Left ventricle myocardium inferior (tissue), 1 donor: Measurements from ENCODE around the gene COBL. TPM values are rescaled to one million over a fixed set of nuclear protein-coding genes. Genes with fewer than 3 reads are reported as not detected.

Experiments
- DNase-seq: peaks from one replicate; pipeline ENCODE4 v3.0.0-alpha.2; 2020
- H3K27ac ChIP-seq: fragments of 200-600 bp; replicated peaks from 2 replicates; pipeline ENCODE4 v1.8.0; 2021
- H3K27me3 ChIP-seq: fragments of 200-600 bp; 2 replicates; pipeline ENCODE4 v1.8.0; 2021; ENCODE audit warnings: low read depth
- H3K36me3 ChIP-seq: fragments of 200-600 bp; 2 replicates; pipeline ENCODE4 v1.8.0; 2021
- H3K4me1 ChIP-seq: fragments of 200-600 bp; 2 replicates; pipeline ENCODE4 v1.8.0; 2021
- H3K4me3 ChIP-seq: fragments of 200-600 bp; 2 replicates; pipeline ENCODE4 v1.8.0; 2021; ENCODE audit warnings: mild to moderate bottlenecking, moderate library complexity
- H3K9me3 ChIP-seq: fragments of 200-600 bp; replicated peaks from 2 replicates; pipeline ENCODE4 v1.8.0; 2021
- intact Hi-C: fragments of 100-400 bp; cut with micrococcal nuclease; formaldehyde crosslinking; loops from one replicate; pipeline ENCODE4 v1.11.0; 2022
- total RNA-seq: library from RNA; stranded (reverse); fragmentation: NEBNext Ultra II Directional; extraction: Animal tissue kit (Norgen Biotek cat#: 25700); gene quantifications from one replicate; pipeline ENCODE4 v1.2.1, GENCODE V29; 2021
- TF ChIP-seq, protein P1 (sequence below): fragments of 200-600 bp; IDR thresholded peaks from 2 replicates; pipeline ENCODE4 v1.8.0; 2021; ENCODE audit warnings: antibody characterized with exemption, mild to moderate bottlenecking, borderline replicate concordance
- donor health status: DM: no; HTN: yes; CAD: no; lungs with severe emphysema.

The COBL gene
- total RNA-seq, 1 donor from 2014 or later = 77.1 TPM

DNA sequence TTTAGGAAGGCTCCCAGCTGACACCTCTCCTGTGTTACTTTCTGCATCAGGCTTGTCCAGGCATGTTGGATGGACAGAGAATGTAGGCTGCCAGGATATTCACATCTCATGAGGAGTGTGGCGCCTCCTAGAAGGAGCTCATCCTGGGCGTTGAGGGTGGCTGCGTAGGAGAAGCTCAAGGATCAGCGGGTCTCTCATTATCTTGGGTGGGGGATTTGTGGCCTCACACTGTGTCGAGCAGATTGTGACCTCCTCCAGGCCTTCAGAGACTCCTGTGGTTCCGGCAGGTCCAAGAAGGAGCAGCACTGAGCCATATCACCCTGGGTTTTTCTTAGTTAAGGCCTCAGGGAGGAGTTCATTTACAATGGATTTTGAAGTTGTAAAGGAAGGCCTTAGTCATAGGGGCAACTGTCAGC is 8.7 kb upstream of the COBL start:
- peaks cover 9% of the 10 kb centered on the region for H3K27me3 ChIP-seq
- no peaks in the 10 kb centered on the region for H3K9me3 ChIP-seq
- intact Hi-C loops = no loop called here
- H3K36me3 ChIP-seq = no peaks in the 10 kb centered on the region
- TF ChIP-seq, protein P1, sequence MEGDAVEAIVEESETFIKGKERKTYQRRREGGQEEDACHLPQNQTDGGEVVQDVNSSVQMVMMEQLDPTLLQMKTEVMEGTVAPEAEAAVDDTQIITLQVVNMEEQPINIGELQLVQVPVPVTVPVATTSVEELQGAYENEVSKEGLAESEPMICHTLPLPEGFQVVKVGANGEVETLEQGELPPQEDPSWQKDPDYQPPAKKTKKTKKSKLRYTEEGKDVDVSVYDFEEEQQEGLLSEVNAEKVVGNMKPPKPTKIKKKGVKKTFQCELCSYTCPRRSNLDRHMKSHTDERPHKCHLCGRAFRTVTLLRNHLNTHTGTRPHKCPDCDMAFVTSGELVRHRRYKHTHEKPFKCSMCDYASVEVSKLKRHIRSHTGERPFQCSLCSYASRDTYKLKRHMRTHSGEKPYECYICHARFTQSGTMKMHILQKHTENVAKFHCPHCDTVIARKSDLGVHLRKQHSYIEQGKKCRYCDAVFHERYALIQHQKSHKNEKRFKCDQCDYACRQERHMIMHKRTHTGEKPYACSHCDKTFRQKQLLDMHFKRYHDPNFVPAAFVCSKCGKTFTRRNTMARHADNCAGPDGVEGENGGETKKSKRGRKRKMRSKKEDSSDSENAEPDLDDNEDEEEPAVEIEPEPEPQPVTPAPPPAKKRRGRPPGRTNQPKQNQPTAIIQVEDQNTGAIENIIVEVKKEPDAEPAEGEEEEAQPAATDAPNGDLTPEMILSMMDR = no peak
- no peaks in the 10 kb centered on the region for H3K4me1 ChIP-seq
- H3K27ac ChIP-seq = no peak overlapping the region
- H3K4me3 ChIP-seq = no peak overlapping the region
- no peak for DNase-seq

DNA sequence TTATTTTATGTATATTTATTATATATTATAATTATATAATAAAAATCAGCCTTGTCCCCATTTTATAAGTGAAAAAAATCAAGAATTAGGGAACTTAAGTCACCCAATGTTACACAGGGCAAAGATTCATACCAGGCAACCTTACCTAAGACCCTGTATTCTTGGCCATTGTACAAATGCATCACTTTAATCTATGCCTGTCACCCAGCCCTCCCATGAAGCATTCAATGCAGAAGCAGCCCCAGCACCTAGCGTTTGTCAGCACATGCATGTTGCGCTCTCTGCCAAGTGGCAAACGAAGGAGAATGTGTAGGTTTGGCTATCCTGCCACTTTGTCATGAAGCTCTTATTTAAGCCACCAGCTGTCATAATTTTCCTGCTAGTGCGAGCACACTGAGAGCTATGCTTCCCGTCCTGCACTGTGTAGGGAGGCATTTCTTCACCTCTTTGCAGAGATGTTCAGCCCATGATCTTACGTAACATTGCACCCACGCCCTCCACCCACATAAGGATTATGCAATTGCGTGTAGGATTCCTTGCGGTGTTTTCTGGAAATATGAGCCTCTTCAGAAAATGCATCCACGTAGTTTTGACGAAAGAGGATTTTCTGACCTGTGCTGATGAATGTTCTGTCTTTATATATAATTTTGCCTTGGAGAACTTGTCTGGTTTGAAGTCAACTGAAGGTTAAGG is 7.7 kb upstream of the COBL start:
- H3K27ac ChIP-seq = no peak overlapping the region
- intact Hi-C loops = no loop called here
- no peaks in the 10 kb centered on the region for H3K9me3 ChIP-seq
- no peak for DNase-seq
- H3K36me3 ChIP-seq = no peaks in the 10 kb centered on the region
- TF ChIP-seq, protein P1 = no peak
- H3K4me3 ChIP-seq = no peak overlapping the region
- peaks cover 9% of the 10 kb centered on the region for H3K27me3 ChIP-seq
- no peaks in the 10 kb centered on the region for H3K4me1 ChIP-seq

DNA sequence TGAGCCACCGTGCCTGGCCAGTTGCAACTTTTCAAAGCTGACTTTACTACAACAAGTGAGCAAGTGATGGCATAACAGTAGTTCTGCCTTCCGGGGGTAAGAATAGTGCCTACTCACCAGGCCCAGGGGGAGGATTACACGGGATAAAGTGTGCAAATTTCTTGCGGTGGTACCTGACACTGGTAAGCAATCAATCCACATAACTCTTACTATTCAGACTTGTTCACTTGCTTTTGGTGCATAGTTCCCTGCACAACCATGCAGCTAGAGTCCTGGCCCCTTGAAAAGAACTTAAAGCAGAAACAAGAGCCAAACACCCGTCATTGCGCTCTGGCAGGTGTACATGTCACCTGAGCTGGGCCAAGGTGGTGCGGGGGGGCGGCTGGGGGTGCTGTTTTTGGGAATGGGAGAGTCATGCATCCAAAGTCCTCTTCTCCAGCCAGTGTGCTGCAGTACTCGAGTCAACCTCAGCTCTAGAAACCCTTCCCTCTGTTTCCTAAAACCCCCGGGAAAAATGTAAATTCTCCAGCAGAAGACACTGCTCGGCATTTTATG is 5.4 kb upstream of the COBL start:
- H3K4me3 ChIP-seq = no peak overlapping the region

DNA sequence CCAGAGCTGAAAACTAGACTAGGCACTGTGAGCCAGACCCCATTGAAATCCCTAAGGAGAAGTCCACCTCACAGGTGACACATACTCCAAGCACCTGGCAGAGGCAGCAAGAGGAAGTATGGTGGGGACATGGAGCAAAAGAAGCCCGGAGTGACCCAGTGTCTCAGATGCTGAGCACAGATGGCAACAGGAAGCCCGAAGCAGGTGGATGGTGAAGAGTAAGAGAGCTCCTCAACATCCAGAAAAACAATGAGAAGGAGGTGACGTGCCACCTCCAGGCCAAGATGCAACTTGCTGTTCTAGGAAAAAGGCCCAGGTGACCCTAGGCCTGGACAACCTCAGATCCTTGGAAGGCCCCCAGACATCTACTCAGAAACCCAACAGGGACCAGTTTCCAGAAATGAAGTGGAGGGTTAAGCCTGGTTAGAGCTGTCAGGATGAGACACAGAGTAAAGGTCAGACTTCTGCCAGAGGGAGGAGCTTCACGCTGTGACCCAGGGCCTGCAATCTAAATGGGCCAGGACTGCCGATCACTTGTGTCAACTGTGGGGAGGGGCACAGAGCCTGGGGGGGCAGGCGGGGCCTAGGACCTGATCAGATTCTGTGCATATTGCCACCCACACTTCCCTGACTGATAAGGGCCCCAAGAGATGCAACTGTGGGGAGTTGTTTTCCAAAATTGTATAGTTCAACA is 2.4 kb upstream of the COBL start:
- Histone ChIP-seq H3K27me3 (peaks cover 37% of the 10 kb centered on the region), H3K27ac (no peak overlapping the region), H3K4me3 (no peak overlapping the region), H3K36me3 (no peaks in the 10 kb centered on the region), H3K4me1 (peaks cover 35% of the 10 kb centered on the region), H3K9me3 (no peaks in the 10 kb centered on the region)
- DNase-seq = no peak
- TF ChIP-seq, protein P1 = no peak
- intact Hi-C loops = no loop called here

More for the DNA sequence above, 5.4 kb upstream of the COBL start:
- Histone ChIP-seq H3K27ac (no peak overlapping the region), H3K27me3 (peaks cover 16% of the 10 kb centered on the region), H3K9me3 (no peaks in the 10 kb centered on the region), H3K36me3 (no peaks in the 10 kb centered on the region), H3K4me1 (peaks cover 8% of the 10 kb centered on the region)
- intact Hi-C loops = no loop called here
- TF ChIP-seq, protein P1 = no peak
- DNase-seq = no peak

DNA sequence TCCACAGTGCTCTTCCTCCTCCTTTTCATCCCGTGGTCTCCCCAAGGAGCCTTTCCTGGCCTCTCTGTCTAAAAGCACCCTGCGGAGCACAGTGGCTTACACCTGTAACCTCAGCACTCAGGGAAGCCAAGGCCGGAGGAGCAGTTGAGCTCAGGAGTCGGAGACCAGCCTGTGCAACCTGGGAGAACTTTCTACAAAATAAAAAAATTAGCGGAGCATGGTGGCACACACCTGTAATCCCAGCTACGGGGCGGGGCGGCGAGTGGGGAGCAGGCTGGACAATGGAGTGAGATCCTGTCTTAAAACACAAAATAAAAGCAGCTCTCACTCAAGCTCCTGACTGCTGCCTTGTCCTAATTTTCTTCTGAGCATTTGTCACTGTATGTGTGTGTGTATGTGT is 1.4 kb upstream of the COBL start:
- Histone ChIP-seq H3K9me3 (no peaks in the 10 kb centered on the region), H3K27me3 (peaks cover 43% of the 10 kb centered on the region), H3K4me3 (peak overlapping the region; percentile 70), H3K36me3 (no peaks in the 10 kb centered on the region), H3K4me1 (peaks cover 42% of the 10 kb centered on the region), H3K27ac (no peak overlapping the region)
- intact Hi-C loops = no loop called here
- TF ChIP-seq, protein P1 = no peak
- DNase-seq = no peak
